SK-N-SH treated with all-trans-retinoic acid at 6 μM for 48 hours (cell line): ENCODE measurements around the gene TMEM131L.

Source experiments
- ATAC-seq: fragments of 200-7000 bp; cut with Tn5 transposase; 3 replicates; pipeline ENCODE4 v1.9.1; 2020; ENCODE audit warnings: mild to moderate bottlenecking, moderate library complexity
- ARNTL ChIP-seq: fragments of 450-650 bp; formaldehyde crosslinking; IDR thresholded peaks from 2 replicates; pipeline ENCODE4 v1.5.0; 2020; ENCODE audit warnings: low read depth, mild to moderate bottlenecking, moderate library complexity, borderline replicate concordance
- CSDC2 ChIP-seq: fragments of 250-450 bp; sonication (Bioruptor Pico); IDR thresholded peaks from 2 replicates; pipeline ENCODE4 v1.5.0; 2020; ENCODE audit warnings: mild to moderate bottlenecking, moderate library complexity
- ESRRG ChIP-seq: fragments of 250-450 bp; sonication (Bioruptor Pico); IDR thresholded peaks from 2 replicates; pipeline ENCODE4 v1.6.1; 2021; ENCODE audit warnings: mild to moderate bottlenecking
- GLIS3 ChIP-seq: fragments of 250-450 bp; sonication (Bioruptor Pico); IDR thresholded peaks from 2 replicates; pipeline ENCODE4 v1.5.0; 2020; ENCODE audit warnings: mild to moderate bottlenecking, moderate library complexity
- ISL1 ChIP-seq: fragments of 250-450 bp; sonication (Bioruptor Pico); IDR thresholded peaks from 2 replicates; pipeline ENCODE4 v2.1.2; 2022; ENCODE audit warnings: mild to moderate bottlenecking, moderate library complexity
- OSR1 ChIP-seq: fragments of 250-450 bp; sonication (Bioruptor Pico); IDR thresholded peaks from 2 replicates; pipeline ENCODE4 v1.8.0; 2022; ENCODE audit warnings: moderate library complexity, mild to moderate bottlenecking, inconsistent platforms
- POU6F1 ChIP-seq: fragments of 250-450 bp; sonication (Bioruptor Pico); IDR thresholded peaks from 2 replicates; pipeline ENCODE4 v1.8.0; 2021; ENCODE audit warnings: low read depth, mild to moderate bottlenecking, moderate library complexity, borderline replicate concordance
- PPARA ChIP-seq: fragments of 250-450 bp; sonication (Bioruptor Pico); IDR thresholded peaks from 2 replicates; pipeline ENCODE4 v1.5.0; 2020; ENCODE audit warnings: mild to moderate bottlenecking, borderline replicate concordance
- SNAI2 ChIP-seq: fragments of 250-450 bp; sonication (Bioruptor Pico); IDR thresholded peaks from 2 replicates; pipeline ENCODE4 v1.5.0; 2020; ENCODE audit warnings: mild to moderate bottlenecking, moderate library complexity
- TCF4 ChIP-seq: fragments of 250-450 bp; sonication (Bioruptor Pico); IDR thresholded peaks from 2 replicates; pipeline ENCODE4 v1.8.0; 2021; ENCODE audit warnings: mild to moderate bottlenecking, moderate library complexity, borderline replicate concordance
- TOX ChIP-seq: fragments of 250-450 bp; sonication (Bioruptor Pico); IDR thresholded peaks from 2 replicates; pipeline ENCODE4 v1.8.0; 2021; ENCODE audit warnings: mild to moderate bottlenecking, moderate library complexity, borderline replicate concordance
- TSHZ2 ChIP-seq: fragments of 250-450 bp; sonication (Bioruptor Pico); IDR thresholded peaks from 2 replicates; pipeline ENCODE4 v1.5.0; 2020; ENCODE audit warnings: mild to moderate bottlenecking, moderate library complexity
- ZC3H10 ChIP-seq: fragments of 250-450 bp; sonication (Bioruptor Pico); IDR thresholded peaks from 2 replicates; pipeline ENCODE4 v1.5.1; 2021; ENCODE audit warnings: mild to moderate bottlenecking, moderate library complexity
- ZFP3 ChIP-seq: fragments of 250-450 bp; sonication (Bioruptor Pico); IDR thresholded peaks from 2 replicates; pipeline ENCODE4 v1.5.0; 2020; ENCODE audit warnings: mild to moderate bottlenecking, moderate library complexity
- ZFP30 ChIP-seq: fragments of 450-650 bp; formaldehyde crosslinking; IDR thresholded peaks from 2 replicates; pipeline ENCODE4 v1.5.0; 2022; ENCODE audit warnings: mild to moderate bottlenecking, moderate library complexity
- ZNF565 ChIP-seq: fragments of 450-650 bp; formaldehyde crosslinking; conservative IDR thresholded peaks from 2 replicates; pipeline ENCODE4 v1.5.0; 2020; ENCODE audit warnings: low read depth, mild to moderate bottlenecking, moderate library complexity
- ZNF70 ChIP-seq: fragments of 450-650 bp; formaldehyde crosslinking; IDR thresholded peaks from 2 replicates; pipeline ENCODE4 v1.5.0; 2020; ENCODE audit warnings: mild to moderate bottlenecking, moderate library complexity
- ZNF8 ChIP-seq: fragments of 450-650 bp; formaldehyde crosslinking; IDR thresholded peaks from 2 replicates; pipeline ENCODE4 v1.5.0; 2020; ENCODE audit warnings: mild to moderate bottlenecking, moderate library complexity
- TF ChIP-seq, protein P1 (sequence below): fragments of 250-450 bp; sonication (Bioruptor Pico); IDR thresholded peaks from 2 replicates; pipeline ENCODE4 v1.5.1; 2021; ENCODE audit warnings: mild to moderate bottlenecking, moderate library complexity
- TF ChIP-seq, protein P2 (sequence below): fragments of 250-450 bp; sonication (Bioruptor Pico); IDR thresholded peaks from 2 replicates; pipeline ENCODE4 v1.8.0; 2020; ENCODE audit warnings: mild to moderate bottlenecking, moderate library complexity, borderline replicate concordance

Gene TMEM131L

DNA sequence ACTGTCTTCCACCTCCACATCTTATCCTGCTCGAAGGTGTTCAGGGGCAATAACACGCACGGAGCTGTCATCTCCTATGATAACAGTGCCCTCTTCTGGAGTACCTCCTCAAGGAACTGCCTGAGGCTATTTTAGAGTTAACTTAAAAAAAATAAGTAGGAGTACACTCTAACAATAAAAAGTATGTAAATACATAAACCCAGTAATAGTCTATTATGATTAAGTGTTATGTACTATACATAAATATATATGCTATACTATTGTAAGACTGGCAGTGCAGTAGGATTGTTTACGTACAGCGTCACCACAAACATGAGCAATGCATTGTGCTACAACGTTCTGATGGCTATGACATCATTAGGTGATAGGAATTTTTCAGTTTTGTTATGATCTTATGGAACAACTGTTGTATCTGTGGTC is 183.4 kb downstream of the TMEM131L start (continued):
- TF ChIP-seq OSR1 (no peak), TSHZ2 (no peak), ZC3H10 (CRISPR knock-in tag) (no peak), CSDC2 (CRISPR knock-in tag) (no peak), ZFP3 (CRISPR knock-in tag) (no peak), SNAI2 (CRISPR knock-in tag) (no peak), TOX (no peak)

DNA sequence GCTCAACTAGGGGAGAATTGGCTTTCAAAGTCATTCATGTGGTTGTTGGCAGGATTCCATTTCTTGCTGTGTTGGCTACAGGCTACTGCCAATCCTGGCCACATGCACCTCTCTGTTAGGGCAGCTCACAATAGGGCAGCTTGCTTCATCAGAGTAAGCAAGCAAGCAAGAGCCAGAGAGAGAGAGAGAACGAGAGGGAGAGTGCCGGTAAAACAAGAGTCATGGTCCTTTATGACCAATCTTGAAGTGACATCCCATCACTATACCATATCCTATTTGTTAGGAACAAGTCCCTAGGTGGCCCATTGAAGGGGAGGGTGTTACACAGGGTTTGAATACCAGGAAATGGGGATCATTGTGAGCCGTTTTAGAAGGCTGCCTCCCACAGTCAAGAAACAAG is 185.0 kb downstream of the TMEM131L start:
- TF ChIP-seq ZFP30 (CRISPR knock-in tag) (no peak), CSDC2 (CRISPR knock-in tag) (no peak), ISL1 (CRISPR knock-in tag) (no peak), ZNF565 (CRISPR knock-in tag) (no peak), PPARA (CRISPR knock-in tag) (no peak), GLIS3 (CRISPR knock-in tag) (no peak), SNAI2 (CRISPR knock-in tag) (no peak), ZNF8 (CRISPR knock-in tag) (no peak), ZNF70 (CRISPR knock-in tag) (no peak), TSHZ2 (no peak), POU6F1 (no peak), TOX (no peak), ZC3H10 (CRISPR knock-in tag) (no peak)
- TF ChIP-seq, protein P1, sequence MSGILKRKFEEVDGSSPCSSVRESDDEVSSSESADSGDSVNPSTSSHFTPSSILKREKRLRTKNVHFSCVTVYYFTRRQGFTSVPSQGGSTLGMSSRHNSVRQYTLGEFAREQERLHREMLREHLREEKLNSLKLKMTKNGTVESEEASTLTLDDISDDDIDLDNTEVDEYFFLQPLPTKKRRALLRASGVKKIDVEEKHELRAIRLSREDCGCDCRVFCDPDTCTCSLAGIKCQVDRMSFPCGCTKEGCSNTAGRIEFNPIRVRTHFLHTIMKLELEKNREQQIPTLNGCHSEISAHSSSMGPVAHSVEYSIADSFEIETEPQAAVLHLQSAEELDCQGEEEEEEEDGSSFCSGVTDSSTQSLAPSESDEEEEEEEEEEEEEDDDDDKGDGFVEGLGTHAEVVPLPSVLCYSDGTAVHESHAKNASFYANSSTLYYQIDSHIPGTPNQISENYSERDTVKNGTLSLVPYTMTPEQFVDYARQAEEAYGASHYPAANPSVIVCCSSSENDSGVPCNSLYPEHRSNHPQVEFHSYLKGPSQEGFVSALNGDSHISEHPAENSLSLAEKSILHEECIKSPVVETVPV (CRISPR knock-in tag) = no peak
- ATAC-seq = no peak

DNA sequence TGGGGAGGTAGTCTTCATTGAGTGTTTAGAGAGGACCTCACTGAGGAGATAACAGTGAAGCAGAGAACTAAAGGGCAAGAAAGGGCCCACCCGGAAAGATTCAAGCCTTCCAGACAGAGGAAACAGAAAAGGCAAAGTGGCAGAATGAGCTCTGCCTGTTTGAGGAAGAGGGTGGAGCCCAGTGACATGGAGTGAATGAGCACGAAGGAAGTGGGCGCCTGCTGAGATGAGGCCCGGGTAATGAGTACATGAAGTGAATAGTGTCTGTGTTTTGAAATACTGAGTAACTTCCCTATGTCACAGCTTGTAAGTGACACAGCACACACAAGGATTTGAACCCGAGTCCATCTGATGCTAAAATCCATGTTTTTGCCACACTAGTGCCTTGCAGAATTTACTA is 185.4 kb downstream of the TMEM131L start:
- TF ChIP-seq CSDC2 (CRISPR knock-in tag) (no peak), ARNTL (CRISPR knock-in tag) (no peak), PPARA (CRISPR knock-in tag) (no peak), ESRRG (CRISPR knock-in tag) (no peak), GLIS3 (CRISPR knock-in tag) (no peak), TSHZ2 (no peak), ZC3H10 (CRISPR knock-in tag) (no peak), TCF4 (no peak), ZNF70 (CRISPR knock-in tag) (no peak), ISL1 (CRISPR knock-in tag) (no peak), POU6F1 (no peak), ZNF565 (CRISPR knock-in tag) (no peak)
- TF ChIP-seq, protein P1 (CRISPR knock-in tag) = no peak
- TF ChIP-seq, protein P2, sequence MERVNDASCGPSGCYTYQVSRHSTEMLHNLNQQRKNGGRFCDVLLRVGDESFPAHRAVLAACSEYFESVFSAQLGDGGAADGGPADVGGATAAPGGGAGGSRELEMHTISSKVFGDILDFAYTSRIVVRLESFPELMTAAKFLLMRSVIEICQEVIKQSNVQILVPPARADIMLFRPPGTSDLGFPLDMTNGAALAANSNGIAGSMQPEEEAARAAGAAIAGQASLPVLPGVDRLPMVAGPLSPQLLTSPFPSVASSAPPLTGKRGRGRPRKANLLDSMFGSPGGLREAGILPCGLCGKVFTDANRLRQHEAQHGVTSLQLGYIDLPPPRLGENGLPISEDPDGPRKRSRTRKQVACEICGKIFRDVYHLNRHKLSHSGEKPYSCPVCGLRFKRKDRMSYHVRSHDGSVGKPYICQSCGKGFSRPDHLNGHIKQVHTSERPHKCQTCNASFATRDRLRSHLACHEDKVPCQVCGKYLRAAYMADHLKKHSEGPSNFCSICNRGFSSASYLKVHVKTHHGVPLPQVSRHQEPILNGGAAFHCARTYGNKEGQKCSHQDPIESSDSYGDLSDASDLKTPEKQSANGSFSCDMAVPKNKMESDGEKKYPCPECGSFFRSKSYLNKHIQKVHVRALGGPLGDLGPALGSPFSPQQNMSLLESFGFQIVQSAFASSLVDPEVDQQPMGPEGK (CRISPR knock-in tag) = no peak
- no peak for ATAC-seq
